ENCODE data around the gene CHMP6. TPM values are rescaled to one million over a fixed set of nuclear protein-coding genes. Genes with fewer than 3 reads are reported as not detected.

CHMP6 gene
- total and polyA plus RNA-seq, 9 of the 15 experiments (the other 6 are each of a cell fraction or from before 2014, with no cell fraction given), result 0.25 to 30.4 (median 13.4) TPM

DNA sequence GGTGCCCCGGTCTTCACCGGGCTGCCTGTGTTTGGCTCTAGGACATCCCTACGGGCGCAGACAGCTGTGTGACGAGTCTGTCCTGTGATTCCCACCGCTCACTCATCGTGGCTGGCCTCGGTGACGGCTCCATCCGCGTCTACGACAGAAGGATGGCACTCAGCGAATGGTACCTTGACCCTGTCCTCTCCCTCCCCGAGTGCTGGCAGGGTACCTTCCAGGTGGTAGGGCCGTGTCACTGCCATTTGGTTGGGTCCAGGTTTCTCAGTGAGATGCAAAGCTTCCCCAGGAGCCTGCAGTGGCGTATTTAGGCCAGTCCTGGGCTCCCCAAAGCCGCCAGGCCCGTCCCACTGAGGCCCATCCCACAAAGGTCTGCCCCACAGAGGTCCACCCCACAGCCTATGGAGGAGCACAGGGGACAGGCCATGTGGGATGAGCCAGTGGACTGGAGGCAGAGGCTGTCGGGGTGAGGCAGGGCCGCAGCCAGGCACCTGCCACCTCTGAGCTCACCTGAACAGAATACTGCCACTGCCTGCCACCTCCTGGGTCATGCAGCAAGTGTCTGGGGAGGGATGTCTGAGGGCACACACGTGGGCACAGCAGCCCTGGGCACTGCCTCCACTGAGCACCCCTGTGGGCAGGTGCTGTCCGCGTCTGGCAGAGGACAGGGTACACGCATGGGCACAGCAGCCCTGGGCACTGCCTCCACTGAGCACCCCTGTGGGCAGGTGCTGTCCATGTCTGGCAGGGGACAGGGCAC, 31.4 kb upstream of the CHMP6 start:
- peak overlapping the region in 1 of 2 experiments; percentile 28; a peak in 1 of 4 replicates for H3K9ac ChIP-seq (ENCODE audit: insufficient read depth in 1 of 2, low read depth in 2 of 2, low read length in 2 of 2)
- H3K9me1 ChIP-seq (ENCODE audit: control insufficient read depth, insufficient read depth, low read length), result no peaks in the 10 kb centered on the region
- no peak for TF ChIP-seq TRIM28 (IDR thresholded peaks at IDR 0.05)
- peak; percentile 44; the same call in 1 of the 2 replicates for TF ChIP-seq POLR2G (IDR thresholded peaks at IDR 0.05; ENCODE audit: low read depth, low read length)
- POLR2A ChIA-PET, result interaction anchor here (0.6 kb wide), 1 partner anchor 17 kb away, joined by 4 read pairs; no protein-coding TSS in a partner anchor
- FAIRE-seq (no peak), DNase-seq (ENCODE audit: extremely low read depth in 1 of 4, low spot score in 3 of 4) (no peak), ATAC-seq (no peak)
- no peaks in the 10 kb centered on the region for H4K20me1 ChIP-seq (replicated peaks; ENCODE audit: control insufficient read depth, insufficient read depth, low read length)
- CTCF ChIA-PET (ENCODE audit: low intra/inter-chr PET ratio), result no interaction called here
- H2AFZ ChIP-seq (ENCODE audit: low read depth, low read length), result no peak overlapping the region
- peaks cover 0 to 27% of the 10 kb centered on the region in 2 experiments; a peak in 2 of 5 replicates for H3K4me1 ChIP-seq (replicated peaks in 1 of 2; ENCODE audit: control insufficient read depth in 2 of 2, insufficient read depth in 2 of 2, low read length in 2 of 2)
- H3K27ac ChIP-seq (ENCODE audit: extremely low read depth, low read depth, low read length), result no peak overlapping the region
- H3K4me2 ChIP-seq (ENCODE audit: insufficient read depth, low read length), result no peak overlapping the region
- no peaks in the 10 kb centered on the region for H3K79me2 ChIP-seq (ENCODE audit: control insufficient read depth, insufficient read depth, low read length)
- H3K27me3 ChIP-seq (ENCODE audit: control insufficient read depth in 2 of 2, insufficient read depth in 2 of 2, low read length in 2 of 2), result no peaks in the 10 kb centered on the region
- intact Hi-C loops (cut with micrococcal nuclease) (no loop called here), in situ Hi-C loops (cut with MboI) (no loop called here)
- 84% methylated on average over 24 of the region's 24 CpGs for WGBS (ENCODE audit: insufficient coverage, low coverage, missing lambda C conversion rate)
- BruUV-seq (replicated peaks), result no TSS peak
- no peak overlapping the region for H3K4me3 ChIP-seq
- peaks cover 18% of the 10 kb centered on the region; the same call in 1 of the 3 replicates for H3K36me3 ChIP-seq (ENCODE audit: control insufficient read depth, insufficient read depth, low read length)
- no peaks in the 10 kb centered on the region for H3K9me3 ChIP-seq (replicated peaks; ENCODE audit: control insufficient read depth, insufficient read depth, low read depth, low read length)

DNA sequence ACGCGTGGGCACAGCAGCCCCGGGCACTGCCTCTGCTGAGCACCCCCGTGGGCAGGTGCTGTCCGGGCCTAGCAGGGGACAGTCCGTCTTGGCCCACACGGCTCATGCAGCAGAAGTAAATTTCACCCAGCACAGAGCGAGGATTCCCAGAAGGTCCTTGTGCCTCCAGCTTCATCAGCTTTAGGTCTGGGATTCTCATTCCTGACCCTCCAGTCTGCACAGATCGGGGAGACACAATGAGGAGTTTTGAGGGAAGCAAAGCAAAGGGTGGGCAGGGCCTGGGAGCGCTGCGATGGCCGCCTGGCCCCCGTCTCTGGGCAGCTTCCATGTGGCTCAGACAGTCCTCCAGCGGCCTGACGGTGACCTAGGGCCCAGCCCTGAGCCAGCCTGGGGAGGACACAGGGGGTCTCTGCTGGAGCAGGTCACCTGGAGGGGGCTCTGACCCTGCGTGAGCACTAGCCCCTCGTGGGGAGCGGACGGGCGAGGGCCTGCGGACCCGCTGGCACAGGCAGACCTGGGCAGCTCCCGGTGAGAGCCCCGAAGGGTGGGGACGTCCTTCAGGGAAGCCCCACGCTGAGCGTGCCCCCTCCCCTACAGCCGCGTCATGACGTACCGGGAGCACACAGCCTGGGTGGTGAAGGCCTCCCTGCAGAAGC, 30.7 kb upstream of the CHMP6 start:
- DNase-seq (ENCODE audit: extremely low read depth in 1 of 4, low spot score in 3 of 4) (no peak), FAIRE-seq (no peak), ATAC-seq (no peak)
- in situ Hi-C loops (cut with MboI), result no loop called here
- TF ChIP-seq POLR2G (IDR thresholded peaks at IDR 0.05; ENCODE audit: low read depth, low read length) (0 out of 2 replicates have a peak, but pooled peaks have one; percentile 1), HDAC6 (IDR thresholded peaks at IDR 0.05; ENCODE audit: low read depth, low read length) (no peak)
- ChIA-PET POLR2A (interaction anchor here (0.6 kb wide), 1 partner anchor 17 kb away, joined by 4 read pairs; no protein-coding TSS in a partner anchor), CTCF (ENCODE audit: low intra/inter-chr PET ratio) (no interaction called here)
- intact Hi-C loops (cut with micrococcal nuclease), result no loop called here
- Histone ChIP-seq H3K79me2 (ENCODE audit: control insufficient read depth, insufficient read depth, low read length) (no peaks in the 10 kb centered on the region), H3K36me3 (ENCODE audit: control insufficient read depth, insufficient read depth, low read length) (peaks cover 20% of the 10 kb centered on the region; the same call in 1 of the 3 replicates), H3K4me3 (no peak overlapping the region), H3K9me3 (replicated peaks; ENCODE audit: control insufficient read depth, insufficient read depth, low read depth, low read length) (no peaks in the 10 kb centered on the region), H3K9ac (ENCODE audit: insufficient read depth in 1 of 2, low read depth in 2 of 2, low read length in 2 of 2) (peak overlapping the region in 1 of 2 experiments; percentile 52; a peak in 2 of 4 replicates), H3K9me1 (ENCODE audit: control insufficient read depth, insufficient read depth, low read length) (no peaks in the 10 kb centered on the region), H3K27ac (ENCODE audit: extremely low read depth, low read depth, low read length) (no peak overlapping the region), H2AFZ (ENCODE audit: low read depth, low read length) (no peak overlapping the region), H4K20me1 (replicated peaks; ENCODE audit: control insufficient read depth, insufficient read depth, low read length) (no peaks in the 10 kb centered on the region), H3K4me2 (ENCODE audit: insufficient read depth, low read length) (no peak overlapping the region), H3K4me1 (replicated peaks in 1 of 2; ENCODE audit: control insufficient read depth in 2 of 2, insufficient read depth in 2 of 2, low read length in 2 of 2) (peaks cover 0 to 32% of the 10 kb centered on the region in 2 experiments; a peak in 2 of 5 replicates), H3K27me3 (ENCODE audit: control insufficient read depth in 2 of 2, insufficient read depth in 2 of 2, low read length in 2 of 2) (no peaks in the 10 kb centered on the region)
- BruUV-seq (replicated peaks), result no TSS peak
- WGBS (ENCODE audit: insufficient coverage, low coverage, missing lambda C conversion rate), result 79% methylated on average over 22 of the region's 31 CpGs
